HG03097 (cell line): ENCODE results near the gene TBC1D25.
"Not testable (repeated sequence)": the region's sequence is repeated elsewhere in the genome, so short reads cannot be mapped to it uniquely, and the experiment has no call there.

Experiments
- ATAC-seq: cut with Tn5 transposase; IDR thresholded peaks from one replicate; pipeline ENCODE4 v1.9.1; 2021; ENCODE audit not compliant: unreplicated experiment, low FRiP score

Gene TBC1D25

DNA sequence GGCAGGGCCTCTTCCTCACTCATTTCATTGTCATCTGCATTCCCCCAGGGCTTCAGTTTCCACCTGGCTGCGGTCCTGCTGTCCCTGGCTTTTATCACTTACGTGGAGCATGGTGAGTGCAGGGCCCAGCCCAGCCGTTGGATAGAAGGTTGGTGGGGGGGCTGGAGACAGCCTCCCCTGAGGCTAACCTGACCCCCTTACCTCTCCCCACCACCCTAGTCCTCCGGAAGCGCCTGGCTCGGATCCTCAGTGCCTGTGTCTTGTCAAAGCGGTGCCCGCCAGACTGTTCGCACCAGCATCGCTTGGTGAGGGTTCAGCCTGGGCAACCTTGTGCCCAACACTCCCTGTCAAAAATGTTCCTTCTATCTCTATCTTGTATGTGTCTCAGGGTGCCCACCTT is 23.7 kb upstream of the TBC1D25 start:
- no peak for ATAC-seq

DNA sequence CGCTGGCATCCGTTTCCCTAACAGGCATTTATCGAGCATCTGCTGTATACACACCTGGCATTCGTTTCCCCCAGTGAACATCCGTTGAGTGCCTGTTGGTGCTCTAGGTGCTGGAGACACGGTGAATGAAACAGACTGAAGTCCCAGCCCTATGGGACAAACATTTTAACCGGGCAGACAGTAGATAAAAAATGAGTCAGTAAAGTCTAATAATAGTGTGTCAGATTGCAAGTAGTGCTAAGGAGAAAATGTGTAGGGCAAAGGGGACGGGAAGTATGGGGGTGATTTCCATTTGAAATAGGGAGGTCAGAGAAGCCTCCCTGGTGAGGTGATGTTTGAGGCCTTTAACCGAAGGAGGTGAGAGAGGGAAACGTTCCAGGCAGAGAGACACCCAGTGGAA is 23.2 kb upstream of the TBC1D25 start:
- ATAC-seq, result no peak

DNA sequence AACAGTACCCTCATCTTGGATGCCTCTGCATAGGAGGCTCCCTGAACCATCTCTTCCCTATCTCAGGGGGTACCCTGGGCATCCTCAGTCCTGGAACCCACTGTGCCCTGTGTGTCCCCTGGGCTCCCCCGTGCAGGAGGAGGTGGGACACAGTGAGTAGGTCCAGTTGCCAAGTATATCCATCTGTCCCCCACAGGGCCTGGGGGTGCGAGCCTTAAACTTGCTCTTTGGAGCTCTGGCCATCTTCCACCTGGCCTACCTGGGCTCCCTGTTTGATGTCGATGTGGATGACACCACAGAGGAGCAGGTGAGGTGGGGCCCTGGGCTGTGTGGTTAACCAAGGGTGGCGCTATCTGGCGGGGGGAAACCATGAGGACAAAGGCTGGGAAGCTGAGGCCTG is 22.5 kb upstream of the TBC1D25 start:
- ATAC-seq, result no peak

DNA sequence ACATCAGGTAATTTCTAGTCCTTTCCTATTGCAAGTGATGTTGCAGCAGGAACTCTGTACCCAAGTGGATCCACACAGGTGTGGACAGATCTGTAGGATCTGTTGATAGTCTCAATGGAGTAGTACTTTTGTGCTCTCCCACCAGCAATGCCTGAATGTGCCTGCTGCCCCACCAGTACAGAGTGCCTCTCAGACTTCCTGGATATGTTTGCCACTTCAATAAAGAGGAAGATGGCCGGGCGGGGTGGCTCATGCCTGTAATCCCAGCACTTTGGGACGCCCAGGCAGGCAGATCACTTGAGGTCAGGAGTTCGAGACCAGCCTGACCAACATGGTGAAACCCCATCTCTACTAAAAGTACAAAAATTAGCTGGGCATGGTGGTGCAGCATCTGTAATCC is 20.0 kb upstream of the TBC1D25 start:
- ATAC-seq, result not testable (repeated sequence)

DNA sequence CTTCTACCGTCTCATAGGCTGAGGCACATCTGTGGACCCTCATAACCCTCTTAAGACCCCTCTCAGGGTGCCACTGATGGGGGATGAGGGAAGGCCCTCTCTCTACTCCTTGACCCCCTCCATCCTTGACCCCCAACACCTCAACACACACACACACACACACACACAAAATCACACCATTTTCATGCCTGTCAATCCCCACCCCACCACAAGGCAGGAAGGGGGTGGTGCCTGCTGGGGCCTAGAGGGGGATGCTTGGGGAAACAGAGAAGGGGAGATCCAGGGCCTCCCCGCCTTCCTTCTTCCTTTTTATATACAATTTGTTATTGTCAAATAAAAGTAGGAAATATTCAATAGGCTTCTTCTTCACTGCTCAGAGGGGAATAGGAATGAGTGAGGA is 19.1 kb upstream of the TBC1D25 start:
- no peak for ATAC-seq

DNA sequence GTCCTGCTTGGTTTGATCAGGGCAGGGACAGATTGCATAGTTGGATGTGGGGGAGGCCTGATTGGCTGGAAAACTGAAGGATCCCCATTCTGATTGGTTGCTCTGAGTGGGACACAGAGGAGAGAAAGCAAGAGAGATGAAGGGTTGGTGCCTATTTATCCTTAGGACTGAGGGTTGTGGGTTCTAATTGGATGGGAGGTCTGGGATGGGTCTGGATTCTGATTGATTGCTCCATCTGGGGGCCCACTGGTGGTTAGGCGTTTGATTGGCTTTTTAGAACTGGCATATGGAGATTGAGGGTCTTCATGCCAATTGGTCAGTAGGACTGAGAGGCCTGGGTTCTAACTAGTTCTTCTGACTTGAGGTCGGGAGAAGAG is 18.6 kb upstream of the TBC1D25 start:
- no peak for ATAC-seq

DNA sequence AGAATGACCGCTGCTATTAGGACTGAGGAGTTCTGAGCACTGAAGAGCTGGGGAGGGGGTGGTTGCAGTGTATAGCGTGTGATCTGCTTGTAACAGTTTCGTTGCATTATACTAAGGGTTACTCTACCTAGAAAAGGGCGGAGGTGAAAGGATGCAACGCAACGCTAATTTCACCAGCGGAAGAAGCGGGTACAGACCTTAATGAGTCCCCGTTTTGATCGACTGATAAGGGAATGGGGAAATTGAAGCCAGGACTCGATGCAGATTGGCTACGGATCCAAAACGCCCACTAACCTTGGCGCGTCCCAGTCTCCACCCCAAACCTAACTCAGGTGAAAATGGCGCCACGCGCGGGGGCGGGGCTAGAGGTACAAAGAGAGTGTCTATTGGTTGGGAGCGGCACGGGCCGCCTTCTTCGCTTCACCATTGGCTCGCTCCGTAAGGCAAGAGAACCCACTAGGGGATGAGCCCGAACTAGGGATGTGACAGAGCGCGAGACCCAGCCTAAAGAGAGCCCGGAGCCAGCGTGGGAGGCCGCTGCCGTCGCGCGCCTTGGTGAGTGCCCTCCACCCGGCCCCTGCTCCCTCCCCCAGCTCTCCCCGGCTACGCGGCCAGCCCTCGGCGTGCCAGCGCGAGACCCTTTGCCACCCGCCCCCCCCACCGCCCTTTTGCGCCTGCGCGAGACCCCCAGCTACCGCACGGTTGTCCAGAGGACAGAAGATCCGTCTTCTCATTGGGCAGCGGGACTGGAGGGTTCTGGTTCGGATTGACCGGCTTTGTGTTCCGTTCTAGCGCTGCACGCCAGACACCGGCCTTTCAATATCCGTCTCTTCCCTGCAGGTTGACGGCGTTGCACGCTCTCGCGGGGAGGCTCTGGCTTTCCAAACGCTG is 17.9 kb upstream of the TBC1D25 start, which contains the start of gene EBP:
Gene EBP (plus strand): TSS at position 456 of the 891 bp plus-strand sequence. CDS start 1,964 bp downstream, outside the sequence.
- ATAC-seq, result peak; percentile 95

DNA sequence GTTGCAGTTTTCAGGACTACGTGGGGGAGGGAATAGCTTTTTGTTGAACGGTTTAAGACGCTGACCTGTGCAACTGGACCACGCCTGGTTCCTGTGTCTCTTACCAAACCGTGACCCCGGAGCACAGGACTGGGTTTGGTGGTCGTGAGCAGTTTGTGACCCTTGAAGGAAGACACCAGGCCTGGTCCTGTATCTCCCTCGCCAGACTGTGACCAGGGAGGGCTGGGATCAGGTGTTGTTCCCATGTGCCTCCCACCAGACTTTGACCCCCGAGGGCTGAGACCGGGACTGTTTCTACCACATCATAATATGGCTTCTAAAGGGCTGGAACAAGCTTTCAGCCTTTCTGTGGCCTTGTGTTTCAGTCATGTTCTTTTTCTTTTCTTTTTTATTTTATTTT is 17.2 kb upstream of the TBC1D25 start:
- ATAC-seq, result no peak

DNA sequence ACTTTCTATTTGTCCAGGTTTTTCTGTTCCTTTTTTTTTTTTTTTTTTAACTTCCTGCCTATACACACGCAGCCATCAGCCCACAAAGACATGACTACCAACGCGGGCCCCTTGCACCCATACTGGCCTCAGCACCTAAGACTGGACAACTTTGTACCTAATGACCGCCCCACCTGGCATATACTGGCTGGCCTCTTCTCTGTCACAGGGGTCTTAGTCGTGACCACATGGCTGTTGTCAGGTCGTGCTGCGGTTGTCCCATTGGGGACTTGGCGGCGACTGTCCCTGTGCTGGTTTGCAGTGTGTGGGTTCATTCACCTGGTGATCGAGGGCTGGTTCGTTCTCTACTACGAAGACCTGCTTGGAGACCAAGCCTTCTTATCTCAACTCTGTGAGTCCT is 15.8 kb upstream of the TBC1D25 start:
- ATAC-seq, result no peak

DNA sequence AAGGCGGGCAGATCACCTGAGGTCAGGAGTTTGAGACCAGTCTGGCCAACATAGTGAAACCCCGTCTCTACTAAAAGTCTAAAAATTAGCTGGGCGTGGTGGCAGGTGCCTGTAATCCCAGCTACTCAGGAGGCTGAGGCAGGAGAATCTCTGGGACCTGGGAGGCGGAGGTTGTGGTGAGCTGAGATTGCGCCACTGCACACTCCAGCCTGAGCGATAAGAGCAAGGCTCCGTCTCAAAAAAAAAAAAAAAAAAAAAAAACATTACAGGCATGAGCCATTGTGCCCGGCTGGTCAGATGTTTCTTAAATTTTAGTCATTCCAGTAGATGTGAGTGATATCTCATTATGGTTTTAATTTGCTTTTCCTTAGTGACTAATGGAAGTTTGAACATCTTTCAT is 13.7 kb upstream of the TBC1D25 start:
- ATAC-seq, result not testable (repeated sequence)

DNA sequence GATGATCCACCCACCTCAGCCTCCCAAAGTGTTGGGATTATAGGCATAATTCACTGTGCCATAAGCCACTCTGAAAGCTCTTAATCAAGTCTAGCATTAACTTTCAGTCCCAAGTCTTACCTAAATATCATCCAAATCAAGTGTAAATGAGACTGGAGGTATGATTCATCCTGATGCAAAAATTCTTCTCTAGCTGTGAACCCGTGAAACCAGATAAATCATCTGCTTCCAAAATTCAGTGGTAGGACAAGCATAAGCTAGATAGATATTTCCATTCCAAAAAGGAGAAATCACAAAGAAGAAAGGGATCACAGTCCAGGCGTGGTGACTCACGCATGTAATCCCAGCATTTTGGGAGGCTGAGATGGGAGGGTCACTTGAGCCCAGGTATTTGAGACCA is 8.8 kb upstream of the TBC1D25 start:
- ATAC-seq, result no peak

DNA sequence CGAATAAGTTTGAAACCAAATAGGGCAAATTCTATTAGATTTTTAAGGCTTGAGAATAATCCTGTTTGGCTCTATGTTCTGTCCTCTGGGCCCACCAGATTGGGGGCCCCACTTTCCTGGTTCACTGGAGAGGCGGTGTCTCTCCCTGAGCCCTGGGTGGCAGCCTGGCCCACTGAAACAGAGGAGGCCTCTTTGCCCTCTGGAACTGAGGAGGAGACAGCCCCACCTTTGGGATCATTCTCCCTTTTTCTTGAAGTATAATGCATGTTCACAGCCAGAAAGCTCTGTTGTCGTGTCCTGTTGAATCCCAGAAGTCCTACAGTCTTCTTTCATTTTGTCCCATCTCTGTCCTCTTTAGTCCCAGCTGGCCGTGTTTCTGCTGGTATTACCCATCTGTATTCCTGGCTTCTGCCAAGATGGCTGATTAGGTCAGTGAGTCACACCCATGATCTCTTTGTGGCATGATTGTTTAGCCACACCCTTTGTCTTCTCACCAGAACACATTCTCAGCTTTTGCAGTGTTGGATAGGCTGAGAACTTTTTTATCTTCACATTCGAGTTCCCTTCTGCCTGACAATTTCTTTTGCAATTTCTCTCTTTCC is 8.1 kb upstream of the TBC1D25 start:
- ATAC-seq, result no peak

DNA sequence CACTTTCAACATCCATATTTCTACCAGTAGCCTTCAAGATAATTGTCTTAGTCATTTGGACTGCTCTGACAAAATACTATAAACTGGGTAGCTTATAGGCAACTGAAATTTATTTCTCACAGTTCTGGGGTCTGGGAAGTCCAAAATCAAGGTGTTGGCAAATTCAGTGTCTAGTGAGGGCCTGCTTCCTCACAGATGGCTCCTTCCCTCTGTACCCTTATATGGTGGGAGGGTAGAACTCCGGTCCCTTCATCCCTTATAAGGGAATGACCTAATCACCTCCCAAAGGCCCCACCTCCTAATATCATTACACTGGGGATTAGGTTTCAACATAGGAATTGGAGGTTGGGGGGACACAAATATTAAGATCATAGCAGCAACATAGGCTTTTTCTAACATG is 7.4 kb upstream of the TBC1D25 start:
- no peak for ATAC-seq

DNA sequence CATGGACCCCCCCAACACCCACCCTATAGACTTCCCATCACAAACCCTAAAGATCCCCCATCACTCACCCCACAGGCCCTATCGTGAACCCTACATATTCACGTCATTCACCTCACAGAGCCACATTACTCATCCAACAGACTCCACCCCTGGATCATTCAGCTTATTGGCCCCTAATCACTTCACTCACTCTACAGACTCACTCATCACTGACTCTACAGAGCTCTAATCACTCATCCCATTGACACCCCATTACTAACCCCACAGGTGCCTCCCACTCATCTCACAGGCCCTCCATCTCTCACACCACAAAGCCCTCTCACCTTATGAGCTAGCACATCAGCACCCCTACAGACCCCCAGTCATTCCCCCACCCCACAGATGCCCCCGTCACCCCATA is 6.3 kb upstream of the TBC1D25 start:
- ATAC-seq, result no peak

DNA sequence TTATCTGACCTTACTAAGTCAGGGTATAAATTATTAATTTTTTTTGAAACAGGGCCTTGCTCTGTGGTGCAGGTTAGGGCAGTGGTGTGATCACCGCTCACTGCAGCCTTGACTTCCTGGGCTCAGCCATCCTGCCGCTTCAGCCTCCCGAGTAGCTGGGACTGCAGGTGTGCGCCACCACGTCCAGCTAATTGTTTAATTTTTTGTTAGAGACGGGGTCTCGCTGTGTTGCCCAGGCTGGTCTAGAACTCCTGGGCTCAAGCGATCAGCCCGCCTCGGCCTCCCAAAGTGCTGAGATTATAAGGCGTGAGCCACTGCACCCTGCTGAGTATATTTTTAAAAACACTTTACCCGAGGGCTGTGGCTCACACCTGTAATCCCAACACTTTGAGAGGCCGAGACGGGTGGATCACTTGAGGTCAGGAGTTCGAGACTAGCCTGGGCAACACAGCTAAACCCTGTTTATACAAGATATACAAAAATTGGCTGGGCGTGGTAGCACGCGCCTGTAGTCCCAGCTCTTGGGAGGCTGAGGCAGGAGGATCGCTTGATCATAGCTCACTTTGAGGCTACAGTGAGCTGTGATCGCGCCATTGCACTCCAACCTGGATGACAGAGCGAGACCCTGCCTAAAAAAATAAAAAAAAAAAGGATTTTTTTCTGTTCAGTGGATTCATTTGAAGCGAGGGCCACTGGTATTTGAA is 721 bp upstream of the TBC1D25 start:
- no peak for ATAC-seq

DNA sequence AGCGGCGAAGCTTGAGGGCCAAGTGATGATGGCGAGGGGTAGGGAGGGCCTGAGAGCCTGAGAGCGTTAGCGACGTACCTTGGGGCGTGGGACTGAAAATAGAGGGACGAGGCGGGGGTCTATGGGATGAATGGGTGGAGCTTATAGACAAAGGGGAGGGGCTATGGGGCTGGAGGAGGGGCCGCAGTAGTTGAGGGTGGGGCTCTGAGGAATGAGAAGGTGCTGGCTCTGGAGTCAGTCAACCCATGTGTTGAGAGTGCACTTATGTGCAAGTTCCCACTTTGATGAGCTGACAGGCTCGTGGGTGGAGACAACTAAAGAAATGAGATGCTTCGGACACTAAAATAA is 488 bp downstream of the TBC1D25 start:
- ATAC-seq, result no peak

DNA sequence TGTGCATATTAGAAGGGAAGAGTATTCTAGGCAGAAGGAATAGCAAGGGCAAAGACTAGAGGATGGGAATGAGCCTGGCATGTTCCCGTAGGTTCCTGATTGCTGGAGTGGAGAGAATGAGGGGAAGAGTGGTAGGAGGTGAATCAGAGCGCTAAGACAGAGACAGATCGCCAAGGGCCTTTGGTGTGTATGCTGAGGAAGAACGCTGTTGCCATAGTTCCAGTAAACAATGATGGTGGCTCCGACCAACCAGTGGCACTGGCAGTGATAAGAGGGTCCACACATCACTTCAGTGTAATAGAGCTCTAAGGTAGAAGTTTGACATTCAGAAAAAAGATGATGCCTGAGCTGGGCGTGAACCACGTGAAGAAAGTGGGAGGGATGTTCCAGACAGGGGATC is 966 bp downstream of the TBC1D25 start:
- ATAC-seq, result no peak

DNA sequence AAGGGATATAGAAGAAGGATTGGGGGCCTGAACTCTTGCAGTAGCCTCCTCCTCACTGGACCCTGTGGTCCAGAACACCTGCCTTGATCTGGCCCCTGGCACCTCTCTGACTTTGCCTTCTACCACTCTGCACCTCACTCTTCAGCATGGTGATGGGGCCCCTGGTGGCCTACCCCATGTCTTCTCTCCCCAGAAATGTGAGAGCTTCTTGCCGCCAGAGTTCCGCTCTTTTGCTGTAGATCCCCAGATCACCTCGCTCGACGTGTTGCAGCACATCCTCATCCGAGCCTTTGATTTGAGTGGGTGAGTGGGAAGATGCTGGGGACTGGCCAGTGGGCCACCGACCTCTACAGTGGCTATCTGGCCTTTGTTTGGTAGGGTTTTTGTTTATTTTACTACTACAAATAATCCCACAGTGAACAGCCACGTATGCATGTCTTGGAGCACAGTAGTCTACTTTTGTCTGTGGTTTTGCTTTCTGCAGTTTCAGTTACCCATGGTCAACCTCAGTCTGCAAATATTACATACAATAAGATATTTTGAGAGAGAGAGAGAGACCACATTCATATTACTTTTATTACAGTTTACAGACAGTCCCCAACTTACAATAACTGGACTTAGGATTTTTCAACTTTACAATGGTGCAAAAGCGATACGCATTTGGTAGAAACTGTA is 1.8 kb downstream of the TBC1D25 start:
- no peak for ATAC-seq

DNA sequence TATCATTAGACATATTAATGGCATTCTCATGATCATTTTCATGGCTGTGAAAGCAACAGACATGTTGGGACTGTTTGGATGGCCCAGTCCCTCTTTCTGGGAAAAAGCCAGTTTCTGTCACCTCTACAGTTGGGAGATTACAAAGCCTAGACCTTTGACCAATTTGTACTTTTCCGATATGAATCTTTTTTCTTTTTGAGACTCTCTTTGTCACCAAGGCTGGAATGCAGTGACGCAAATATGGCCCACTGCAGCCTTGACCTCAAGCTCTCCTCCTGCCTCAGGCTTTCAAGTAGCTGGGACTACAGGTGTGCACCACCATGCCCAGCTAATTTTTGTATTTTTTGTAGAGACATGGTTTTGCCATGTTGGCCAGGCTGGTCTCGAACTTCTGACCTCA is 9.4 kb downstream of the TBC1D25 start:
- no peak for ATAC-seq

DNA sequence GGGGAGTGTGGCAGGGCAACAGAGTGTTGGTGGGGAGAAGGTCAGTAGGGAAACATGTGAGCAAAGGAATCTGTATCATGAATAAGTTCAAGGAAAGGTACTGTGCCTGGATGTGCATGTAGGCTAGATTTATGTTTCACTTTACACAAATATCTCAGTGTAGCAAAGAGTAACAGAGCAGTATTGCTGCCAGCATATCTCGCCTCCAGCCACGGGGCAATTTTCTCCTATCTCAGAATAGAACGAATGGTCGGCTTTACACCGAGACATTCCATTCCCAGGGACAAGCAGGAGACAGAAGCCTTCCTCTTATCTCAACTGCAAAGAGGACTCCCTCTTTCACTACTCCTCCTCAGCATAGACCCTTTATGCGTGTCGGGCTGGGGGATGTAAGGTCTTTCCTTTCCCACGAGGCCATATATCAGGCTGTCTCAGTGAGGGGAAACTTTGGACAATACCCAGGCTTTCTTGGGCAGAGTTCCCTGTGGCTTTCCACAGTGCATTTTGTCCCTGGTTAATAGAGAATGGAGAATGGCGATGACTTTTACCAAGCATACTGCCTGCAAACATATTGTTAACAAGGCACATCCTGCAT is 16.3 kb downstream of the TBC1D25 start:
- not testable (repeated sequence) for ATAC-seq

DNA sequence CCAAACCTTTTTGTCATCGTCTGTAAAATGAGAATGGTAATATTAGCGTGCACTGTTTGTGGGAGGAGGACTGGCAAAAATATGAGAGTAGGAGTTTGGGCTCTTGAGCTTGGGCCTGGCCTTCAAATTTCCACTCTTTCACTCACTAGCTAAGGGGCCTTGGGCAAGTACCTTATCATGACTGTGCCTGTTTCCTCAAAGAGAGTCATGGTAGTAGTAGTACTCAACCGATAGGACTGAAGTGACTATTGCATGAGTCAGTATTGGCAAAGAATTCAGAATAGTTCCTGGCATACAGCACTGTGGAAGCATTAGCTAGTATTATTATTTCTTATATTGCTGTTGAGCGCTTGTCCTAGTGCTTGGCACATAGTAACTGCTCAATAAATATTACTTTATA is 18.8 kb downstream of the TBC1D25 start:
- ATAC-seq, result no peak
